Panc1 (cell line): ENCODE data around the gene MADCAM1. TPM values are rescaled to one million over a fixed set of nuclear protein-coding genes. Genes with fewer than 3 reads are reported as not detected.
A peak's percentile ranks its signal among the peaks of the same experiment; 100 is the strongest.

Source experiments
- ATAC-seq: fragments of 200-7000 bp; cut with Tn5 transposase; 2 replicates; pipeline ENCODE4 v1.9.1; 2020; ENCODE audit warnings: mild to moderate bottlenecking, moderate library complexity
- BruUV-seq: library from RNA; stranded (reverse); fragments of 400-500 nt; replicated peaks from 2 replicates; lab custom pipeline; 2021; lab: Mats Ljungman, UMichigan
- CTCF ChIA-PET: fragments of 300-600 bp; sonication (Branson Sonifier 250); formaldehyde crosslinking; loops from one replicate; lab custom pipeline; 2022; ENCODE audit warnings: antibody characterized with exemption; lab: Charles Lee
- POLR2A ChIA-PET: fragments of 300-600 bp; sonication (Branson Sonifier 250); formaldehyde crosslinking; loops from one replicate; lab custom pipeline; 2022; ENCODE audit warnings: antibody characterized with exemption; lab: Charles Lee
- DNase-seq: peaks from one replicate; pipeline ENCODE4 v3.0.0-alpha.2; 2010; ENCODE audit warnings: low read depth, low spot score
- H3K27ac ChIP-seq: 2 replicates; pipeline ENCODE4 v1.5.1; 2011; ENCODE audit warnings: mild to moderate bottlenecking, low read length, inconsistent platforms
- H3K27me3 ChIP-seq: fragments of 200-500 bp; sonication (Bioruptor generic); 2 replicates; pipeline ENCODE4 v1.6.0; 2014; ENCODE audit warnings: low read length, inconsistent platforms; ENCODE audit not compliant: control insufficient read depth, insufficient read depth
- H3K36me3 ChIP-seq: fragments of 200-500 bp; sonication (Bioruptor generic); 2 replicates; pipeline ENCODE4 v1.5.1; 2014; ENCODE audit warnings: inconsistent platforms, mild to moderate bottlenecking, low read length, moderate library complexity; ENCODE audit not compliant: control insufficient read depth, insufficient read depth
- H3K4me1 ChIP-seq: 2 replicates; pipeline ENCODE4 v1.5.1; 2011; ENCODE audit warnings: inconsistent platforms, mild to moderate bottlenecking, low read length, moderate library complexity; ENCODE audit not compliant: control insufficient read depth, insufficient read depth
- H3K4me3 ChIP-seq, 2 experiments: 2 replicates each; pipeline ENCODE4 v1.5.1; 2011 to 2012; ENCODE audit warnings: low read depth in 2 of 2, low read length in 2 of 2, mild to moderate bottlenecking in 2 of 2, inconsistent platforms in 1 of 2, moderate library complexity in 1 of 2
- H3K9me3 ChIP-seq: fragments of 200-500 bp; sonication (Bioruptor generic); 2 replicates; pipeline ENCODE4 v1.5.1; 2014; ENCODE audit warnings: low read depth, mild to moderate bottlenecking, inconsistent platforms, low read length, moderate library complexity; ENCODE audit not compliant: control insufficient read depth, insufficient read depth
- CTCF ChIP-seq: fragments of 450-650 bp; IDR thresholded peaks from 2 replicates; pipeline ENCODE4 v1.5.1; 2017; ENCODE audit warnings: mild to moderate bottlenecking
- POLR2AphosphoS5 ChIP-seq: IDR thresholded peaks from 2 replicates; pipeline ENCODE4 v1.6.1; 2012; ENCODE audit warnings: mild to moderate bottlenecking, low read depth, low read length, moderate library complexity
- REST ChIP-seq, 2 experiments: IDR thresholded peaks; 2 replicates each; pipeline ENCODE4 v1.6.1; 2011 to 2012; ENCODE audit warnings: low read depth in 2 of 2, control low read depth in 1 of 2, low read length in 1 of 2, mild to moderate bottlenecking in 1 of 2, moderate library complexity in 1 of 2; ENCODE audit not compliant: insufficient read depth in 1 of 2
- SIN3A ChIP-seq: IDR thresholded peaks from 2 replicates; pipeline ENCODE4 v1.6.1; 2012; ENCODE audit warnings: low read depth, mild to moderate bottlenecking, low read length, moderate library complexity, borderline replicate concordance; ENCODE audit not compliant: insufficient read depth
- TCF7L2 ChIP-seq: IDR thresholded peaks from 2 replicates; pipeline ENCODE4 v1.6.1; 2011; ENCODE audit warnings: mild to moderate bottlenecking, low read depth, low read length, inconsistent platforms
- in situ Hi-C: cut with HindIII; loops from 2 replicates; pipeline ENCODE4 v1.10.0; 2016; ENCODE audit warnings: low sequenced_read_pairs, low pct_unique_long_range_greater_than_20kb
- intact Hi-C: fragments of 100-400 bp; cut with micrococcal nuclease; formaldehyde crosslinking; loops from one replicate; pipeline ENCODE4 v1.10.0; 2022; ENCODE audit not compliant: unreplicated experiment
- total RNA-seq: library from RNA; stranded (reverse); gene quantifications from one replicate; pipeline ENCODE4 v1.2.1, GENCODE V29; 2021; ENCODE audit not compliant: unreplicated experiment

MADCAM1 gene
- total RNA-seq, 1 experiment from 2014 or later = 0.54 TPM

GRCh38 chr19:491146-491741 lies 5.0 kb upstream of the MADCAM1 start:
- no TSS peak for BruUV-seq
- intact Hi-C loops = no loop called here

GRCh38 chr19:492091-492531 lies 4.2 kb upstream of the MADCAM1 start:
- BruUV-seq = no TSS peak
- in situ Hi-C loops (no loop called here), intact Hi-C loops (no loop called here)
- TF ChIP-seq TCF7L2 (no peak), CTCF (no peak), POLR2AphosphoS5 (no peak), REST (IDR thresholded peaks at IDR 0.05; ENCODE audit: insufficient read depth in 1 of 2, low read depth in 2 of 2, low read length in 1 of 2) (no peak), SIN3A (no peak)
- CTCF ChIA-PET = no interaction called here
- no peaks in the 10 kb centered on the region for H3K27me3 ChIP-seq
- no peak for DNase-seq
- H3K4me1 ChIP-seq = peaks cover 14% of the 10 kb centered on the region
- POLR2A ChIA-PET = no interaction called here
- no peak for ATAC-seq
- H3K36me3 ChIP-seq = no peaks in the 10 kb centered on the region; the same call in 1 of the 2 replicates
- H3K27ac ChIP-seq = peak overlapping the region; percentile 54; the same call in 1 of the 2 replicates
- no peaks in the 10 kb centered on the region for H3K9me3 ChIP-seq
- H3K4me3 ChIP-seq = no peak overlapping the region

More at GRCh38 chr19:491146-491741, 5.0 kb upstream of the MADCAM1 start:
- H3K27me3 ChIP-seq = no peaks in the 10 kb centered on the region
- H3K27ac ChIP-seq = peak overlapping the region; percentile 78
- CTCF ChIA-PET = interaction anchor here (0.6 kb wide), 1 partner anchor 11 kb away, joined by 11 read pairs; no protein-coding TSS in a partner anchor
- no peak for ATAC-seq
- peaks cover 16% of the 10 kb centered on the region for H3K4me1 ChIP-seq
- DNase-seq = no peak
- POLR2A ChIA-PET = interaction anchor here (0.6 kb wide), 1 partner anchor 22 kb away, joined by 3 read pairs; no protein-coding TSS in a partner anchor
- H3K36me3 ChIP-seq = no peaks in the 10 kb centered on the region; the same call in 1 of the 2 replicates
- in situ Hi-C loops = no loop called here
- peak overlapping the region; percentile 29 to 67 for H3K4me3 ChIP-seq
- no peak for TF ChIP-seq REST (IDR thresholded peaks at IDR 0.05; ENCODE audit: insufficient read depth in 1 of 2, low read depth in 2 of 2, low read length in 1 of 2)
- TF ChIP-seq POLR2AphosphoS5 = peak; percentile 52; the same call in 1 of the 2 replicates
- H3K9me3 ChIP-seq = no peaks in the 10 kb centered on the region
